ENCODE results near the gene MYO1D.
"Not testable (repeated sequence)": the region's sequence is repeated elsewhere in the genome, so short reads cannot be mapped to it uniquely, and the experiment has no call there.

MYO1D gene

DNA sequence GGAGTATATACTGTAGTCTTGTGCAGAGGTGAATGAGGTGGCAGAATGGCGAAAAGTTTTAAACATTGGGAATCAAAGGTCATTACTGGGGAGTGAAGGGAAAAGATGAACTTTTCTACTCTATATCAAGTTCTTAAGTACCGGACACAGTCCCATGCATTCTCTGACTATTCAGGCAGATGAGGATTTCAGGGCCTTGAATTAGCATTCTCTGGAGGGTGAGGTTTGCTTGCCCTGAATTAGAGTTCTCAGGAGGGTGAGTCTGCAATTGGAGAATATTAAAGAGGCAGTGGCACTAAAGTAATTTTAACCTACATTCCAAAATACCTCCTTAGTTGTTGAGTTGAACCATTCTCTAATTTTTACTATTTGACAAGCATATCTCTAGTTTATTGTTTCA, 423.6 kb downstream of the MYO1D start:
- no peak for DNase-seq (ENCODE audit: low spot score)

GRCh38 chr17:32452281-32452680, 424.6 kb downstream of the MYO1D start:
- no peak for DNase-seq (ENCODE audit: low spot score)

DNA sequence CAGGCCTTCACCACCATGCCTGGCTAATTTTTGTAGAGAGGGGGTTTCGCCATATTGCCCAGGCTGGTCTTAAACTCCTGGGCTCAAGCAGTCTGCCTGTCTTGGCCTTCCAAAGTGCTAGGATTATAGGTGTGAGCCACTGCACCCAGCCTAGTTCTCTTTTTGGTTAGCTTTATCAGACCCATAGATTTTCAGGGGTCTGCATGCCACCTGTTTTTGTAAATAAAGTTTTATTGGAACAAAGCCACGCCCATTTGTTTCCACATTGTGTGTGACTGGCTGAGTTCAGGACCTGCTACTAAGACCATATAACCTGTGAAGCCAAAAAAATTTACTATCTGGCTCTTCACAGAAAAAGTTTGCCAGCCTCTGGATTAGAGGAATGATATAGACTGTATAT, 425.0 kb downstream of the MYO1D start:
- no peak for DNase-seq (ENCODE audit: low spot score)

DNA sequence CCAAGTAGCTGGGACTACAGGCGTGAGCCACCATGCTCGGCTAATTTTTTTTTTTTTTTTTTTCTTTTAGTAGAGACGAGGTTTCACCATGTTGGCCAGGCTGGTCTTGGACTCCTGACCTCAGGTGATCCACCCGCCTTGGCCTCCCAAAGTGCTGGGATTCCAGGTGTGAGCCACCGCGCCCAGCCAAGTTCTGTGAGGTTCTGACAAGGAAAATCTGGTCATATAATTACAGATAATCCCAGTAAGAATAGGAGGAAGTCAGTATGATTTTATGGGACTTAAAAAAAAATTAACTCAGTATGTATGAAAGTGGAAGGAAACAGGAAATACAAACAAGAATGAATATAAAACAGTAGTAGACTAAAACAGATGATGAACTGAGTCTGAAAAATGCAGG, 426.5 kb downstream of the MYO1D start:
- not testable (repeated sequence) for DNase-seq (ENCODE audit: low spot score)

DNA sequence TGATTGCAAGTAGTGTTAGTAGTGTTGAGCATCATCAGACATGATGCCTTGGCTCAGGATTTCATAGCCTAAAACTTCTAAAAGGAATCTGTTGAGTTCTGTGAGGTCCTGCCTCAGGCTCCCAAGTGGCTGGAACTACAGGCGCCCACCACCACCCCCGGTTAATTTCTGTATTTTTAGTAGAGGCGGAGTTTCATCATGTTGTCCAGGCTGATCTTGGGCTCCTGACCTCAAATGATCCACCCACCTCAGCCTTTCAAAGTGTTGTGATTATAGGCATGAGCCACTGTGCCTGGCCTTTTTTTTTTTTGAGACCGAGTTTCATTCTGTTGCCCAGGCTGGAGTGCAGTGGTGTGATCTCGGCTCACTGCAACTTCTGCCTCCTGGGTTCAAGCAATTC, 427.0 kb downstream of the MYO1D start:
- DNase-seq (ENCODE audit: low spot score), result no peak

DNA sequence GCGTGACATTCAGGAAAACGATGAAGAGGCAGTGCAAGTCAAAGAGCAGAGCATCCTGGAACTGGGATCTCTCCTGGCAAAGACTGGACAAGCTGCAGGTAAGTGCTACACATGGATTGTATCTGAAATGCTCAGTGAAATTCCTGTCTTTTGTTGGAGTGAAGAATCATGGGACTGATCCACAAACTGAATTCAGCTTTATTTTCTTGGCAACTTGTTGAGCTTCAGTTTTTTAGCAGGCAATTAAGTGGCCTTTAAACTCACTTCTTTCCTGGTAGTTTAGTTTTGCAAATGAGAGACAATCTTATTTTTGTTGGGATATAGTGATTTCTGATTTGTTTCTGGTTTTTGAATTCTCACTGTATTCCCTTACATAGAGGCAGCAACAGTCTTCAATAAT, 430.0 kb downstream of the MYO1D start:
- DNase-seq (ENCODE audit: low spot score), result no peak

DNA sequence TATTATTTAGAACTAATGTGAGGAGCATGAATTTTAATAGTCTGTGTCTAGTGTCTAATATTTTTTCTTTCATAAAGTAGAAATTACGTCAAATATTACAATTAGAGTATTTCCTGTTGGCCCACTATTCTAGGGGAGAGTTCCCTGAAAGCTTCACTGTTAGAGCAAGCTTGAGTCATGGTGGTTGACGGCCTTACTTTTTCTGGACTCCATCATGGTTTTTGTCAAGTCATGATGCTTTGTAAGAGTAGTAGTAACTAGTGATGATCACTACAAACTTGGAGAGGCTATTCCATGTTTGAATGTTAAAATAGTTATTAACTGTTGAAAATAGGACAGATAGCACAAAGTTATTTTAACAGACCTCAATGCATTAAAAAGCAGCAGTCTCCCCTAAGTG, 431.0 kb downstream of the MYO1D start:
- no peak for DNase-seq (ENCODE audit: low spot score)

GRCh38 chr17:32445497-32445896, 431.4 kb downstream of the MYO1D start:
- no peak for DNase-seq (ENCODE audit: low spot score)

DNA sequence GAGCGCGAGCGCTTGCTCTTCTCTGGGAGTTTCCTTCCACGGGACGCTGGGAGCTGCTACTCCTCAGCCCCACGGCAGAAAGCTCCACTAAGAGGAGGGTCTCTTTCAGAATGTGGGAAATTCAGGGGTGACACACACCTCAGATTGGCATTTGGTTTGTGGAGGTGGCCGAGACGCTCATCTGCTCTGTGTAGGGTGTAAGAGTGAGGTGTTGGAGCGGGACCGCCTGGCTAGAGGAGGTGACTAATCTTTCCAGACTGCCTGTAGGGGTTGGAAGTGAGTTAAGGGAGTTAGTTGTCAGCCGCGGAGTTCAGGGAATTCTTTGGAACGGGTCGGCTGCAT, 431.9 kb downstream of the MYO1D start:
- no peak for DNase-seq (ENCODE audit: low spot score)

DNA sequence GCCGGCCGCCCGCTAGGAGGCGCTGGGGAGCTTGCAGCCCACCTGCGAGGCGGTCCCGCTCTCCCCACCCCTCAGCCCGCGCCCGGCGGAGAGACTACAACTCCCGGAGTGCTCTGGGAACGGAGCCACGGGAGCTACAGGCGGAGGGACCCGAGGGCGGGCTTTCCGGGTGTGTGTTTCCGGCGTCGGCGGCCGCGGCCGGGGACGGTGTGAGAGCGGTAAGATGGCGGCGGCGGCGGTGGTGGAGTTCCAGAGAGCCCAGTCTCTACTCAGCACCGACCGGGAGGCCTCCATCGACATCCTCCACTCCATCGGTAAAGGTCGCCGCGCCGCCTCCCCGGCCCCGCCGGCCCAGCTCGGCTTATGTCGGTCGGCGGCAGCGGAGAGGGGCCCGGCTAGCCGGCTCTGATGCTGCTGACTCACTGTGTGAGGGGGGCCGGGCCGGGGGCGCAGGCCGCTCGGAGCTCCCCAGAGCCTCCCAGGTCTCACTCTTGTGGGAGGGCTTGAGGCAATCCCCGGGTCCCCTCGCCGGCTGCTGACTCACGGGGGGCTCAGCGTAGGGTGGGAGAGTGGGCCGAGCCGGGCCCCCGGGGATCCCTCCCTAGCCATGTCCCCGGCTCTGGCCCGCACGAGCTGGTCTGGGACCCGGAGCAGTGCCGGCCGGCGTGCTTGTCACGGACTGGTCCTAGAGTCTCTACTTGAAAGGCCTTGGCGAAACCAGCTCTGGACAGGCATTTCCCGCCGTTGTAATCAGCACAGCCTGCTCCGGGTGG, 432.4 kb downstream of the MYO1D start, which contains the start of gene PSMD11:
TSS of gene PSMD11 (plus strand) at position 210 of the 773 bp plus-strand sequence. CDS start at position 224, 14 bp downstream.
- DNase-seq (ENCODE audit: low spot score), result peak; percentile 95

GRCh38 chr17:32443827-32444300, 433.1 kb downstream of the MYO1D start:
- DNase-seq (ENCODE audit: low spot score), result no peak
